ENCODE data around the gene TRIM68.

TRIM68 gene

GRCh38 chr11:4577761-4578160, 30.3 kb downstream of the TRIM68 start:
- TF ChIP-seq CTCF (IDR thresholded peaks at IDR 0.05; ENCODE audit: low read length, missing control alignments) = no peak
- no peak overlapping the region for H3K4me3 ChIP-seq (replicated peaks; ENCODE audit: low read depth, low read length)
- DNase-seq (ENCODE audit: low read depth) = no peak

GRCh38 chr11:4576880-4577279, 31.2 kb downstream of the TRIM68 start:
- no peak for DNase-seq (ENCODE audit: low read depth)
- no peak overlapping the region for H3K4me3 ChIP-seq (replicated peaks; ENCODE audit: low read depth, low read length)
- TF ChIP-seq CTCF (IDR thresholded peaks at IDR 0.05; ENCODE audit: low read length, missing control alignments) = no peak

DNA sequence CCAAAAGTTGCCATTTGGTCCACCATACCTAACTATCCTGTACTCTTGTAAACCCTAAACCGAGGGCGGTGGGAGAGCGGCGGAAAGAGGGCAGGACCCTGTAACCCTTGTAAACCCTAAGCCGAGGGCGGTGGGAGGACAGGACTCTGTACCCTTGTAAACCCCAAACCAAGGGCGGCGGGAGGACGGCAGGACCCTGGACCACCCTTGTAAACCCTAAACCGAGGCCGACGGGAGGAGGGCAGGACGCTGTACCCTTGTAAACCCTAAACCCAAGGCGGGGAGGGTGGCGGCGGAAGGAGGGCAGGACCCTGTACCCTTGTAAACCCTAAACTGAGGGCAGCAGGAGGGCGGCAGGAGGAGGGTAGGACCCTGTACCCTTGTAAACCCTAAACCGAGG, 39.0 kb downstream of the TRIM68 start:
- DNase-seq (ENCODE audit: low read depth) = no peak
- TF ChIP-seq CTCF (IDR thresholded peaks at IDR 0.05; ENCODE audit: low read length, missing control alignments) = no peak
- no peak overlapping the region for H3K4me3 ChIP-seq (replicated peaks; ENCODE audit: low read depth, low read length)

- no peak for DNase-seq (ENCODE audit: low read depth)
- no peak for TF ChIP-seq CTCF (IDR thresholded peaks at IDR 0.05; ENCODE audit: low read length, missing control alignments)
These were observed 42.7 kb downstream of the TRIM68 start for GRCh38 chr11:4565371-4565770.

DNA sequence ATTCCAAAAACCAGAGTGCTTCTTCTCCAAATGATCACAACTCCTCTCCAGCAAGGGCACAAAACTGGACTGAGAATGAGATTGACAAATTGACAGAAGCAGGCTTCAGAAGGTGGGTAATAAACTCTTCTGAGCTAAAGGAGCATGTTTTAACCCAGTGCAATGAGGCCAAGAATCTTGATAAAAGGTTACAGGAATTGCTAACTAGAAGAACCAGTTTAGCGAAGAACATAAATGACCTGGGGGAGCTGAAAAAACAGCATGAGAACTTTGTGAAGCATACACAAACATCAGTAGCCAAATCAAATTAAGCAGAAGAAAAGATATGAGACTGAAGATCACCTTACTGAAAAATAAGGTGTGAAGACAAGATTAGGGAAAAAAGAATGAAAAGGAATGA, 47.6 kb downstream of the TRIM68 start:
- TF ChIP-seq CTCF (IDR thresholded peaks at IDR 0.05; ENCODE audit: low read length, missing control alignments) = no peak
- no peak for DNase-seq (ENCODE audit: low read depth)
- H3K4me3 ChIP-seq (replicated peaks; ENCODE audit: low read depth, low read length) = no peak overlapping the region

More at GRCh38 chr11:4565371-4565770, 42.7 kb downstream of the TRIM68 start:
- H3K4me3 ChIP-seq (replicated peaks; ENCODE audit: low read depth, low read length) = no peak overlapping the region

DNA sequence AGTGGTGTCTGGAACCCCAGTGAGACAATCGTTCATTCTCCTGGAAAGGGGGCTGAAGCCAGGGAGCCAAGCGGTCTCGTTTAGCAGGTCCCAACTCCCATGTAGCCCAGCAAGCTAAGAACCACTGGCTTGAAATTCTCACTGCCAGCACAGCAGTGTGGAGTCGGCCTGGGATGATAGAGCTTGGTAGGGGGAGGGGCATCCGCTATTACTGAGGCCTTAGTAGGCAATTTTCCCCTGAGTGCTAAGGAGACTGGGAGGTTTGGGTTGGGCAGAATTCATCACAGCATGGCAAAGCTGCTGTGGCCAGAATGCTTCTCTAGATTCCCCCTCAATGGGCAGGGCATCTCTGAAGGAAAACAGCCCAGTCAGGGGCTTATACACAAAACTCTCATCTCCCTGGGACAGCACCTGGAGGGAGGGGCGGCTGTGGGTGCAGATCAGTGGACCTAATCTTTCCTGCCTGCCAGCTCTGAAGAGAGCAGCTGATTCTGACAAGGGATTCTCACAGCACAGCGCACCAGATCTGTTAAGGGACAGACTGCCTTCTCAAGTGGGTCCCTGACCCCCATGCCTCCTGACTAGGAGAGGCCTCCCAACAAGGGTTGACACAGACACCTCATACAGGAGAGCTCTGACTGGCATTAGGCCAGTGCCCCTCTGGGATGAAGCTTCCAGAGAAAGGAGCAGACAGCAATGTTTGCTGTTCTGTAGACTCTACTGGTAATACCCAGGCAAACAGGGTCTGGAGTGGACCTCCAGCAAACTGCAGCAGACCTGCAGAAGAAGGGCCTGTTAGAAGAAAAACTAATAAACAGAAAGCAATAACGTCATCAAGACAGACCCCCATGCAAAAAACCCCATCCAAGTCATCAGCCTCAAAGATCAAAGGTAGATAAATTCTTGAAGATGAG, 48.2 kb downstream of the TRIM68 start:
- H3K4me3 ChIP-seq (replicated peaks; ENCODE audit: low read depth, low read length) = no peak overlapping the region
- no peak for DNase-seq (ENCODE audit: low read depth)
- TF ChIP-seq CTCF (IDR thresholded peaks at IDR 0.05; ENCODE audit: low read length, missing control alignments) = no peak

Data from fibroblast of pulmonary artery (primary cell).